IMR-90 (cell line): Measurements from ENCODE around the gene RCCD1. TPM values are rescaled to one million over a fixed set of nuclear protein-coding genes. Genes with fewer than 3 reads are reported as not detected.
A peak's percentile ranks its signal among the peaks of the same experiment; 100 is the strongest.

ENCODE experiments used
- ATAC-seq: fragments of 200-7000 bp; cut with Tn5 transposase; 2 replicates; pipeline ENCODE4 v1.9.1; 2020; ENCODE audit warnings: low read depth, mild to moderate bottlenecking, moderate library complexity
- BruUV-seq: library from RNA; stranded (reverse); fragments of 400-500 nt; replicated peaks from 2 replicates; lab custom pipeline; 2021; lab: Mats Ljungman, UMichigan
- CTCF ChIA-PET: fragments of 300-600 bp; formaldehyde crosslinking; extraction: SDS; loops from one replicate; lab custom pipeline; 2021; ENCODE audit warnings: antibody characterized with exemption; lab: Yijun Ruan, JAX
- POLR2A ChIA-PET: fragments of 300-600 bp; sonication (Branson Sonifier 250); formaldehyde crosslinking; loops from one replicate; lab custom pipeline; 2022; ENCODE audit warnings: antibody characterized with exemption; ENCODE audit not compliant: unreplicated experiment; lab: Charles Lee
- DNase-seq: peaks from one replicate; pipeline ENCODE4 v3.0.0; 2013
- H2AFZ ChIP-seq: replicated peaks from 2 replicates; pipeline ENCODE3; 2013; ENCODE audit warnings: low read length, mild to moderate bottlenecking; ENCODE audit not compliant: poor library complexity
- H2AK5ac ChIP-seq: 2 replicates; pipeline ENCODE4 v1.6.1; 2013; ENCODE audit warnings: low read depth, low read length, inconsistent platforms
- H2AK9ac ChIP-seq: replicated peaks from 2 replicates; pipeline ENCODE3; 2013; ENCODE audit warnings: mild to moderate bottlenecking, low read depth, low read length, moderate library complexity; ENCODE audit not compliant: poor library complexity
- H2BK120ac ChIP-seq: 2 replicates; pipeline ENCODE4 v1.6.1; 2013; ENCODE audit warnings: low read depth, low read length, inconsistent platforms
- H2BK15ac ChIP-seq: 3 replicates; pipeline ENCODE4 v1.6.1; 2013; ENCODE audit warnings: low read depth, low read length, inconsistent platforms
- H2BK20ac ChIP-seq: 2 replicates; pipeline ENCODE4 v1.6.1; 2013; ENCODE audit warnings: low read depth, mild to moderate bottlenecking, inconsistent platforms, low read length, moderate library complexity
- H2BK5ac ChIP-seq: 2 replicates; pipeline ENCODE4 v1.6.1; 2013; ENCODE audit warnings: mild to moderate bottlenecking, low read depth, low read length, inconsistent platforms; ENCODE audit not compliant: poor library complexity, severe bottlenecking
- H3K14ac ChIP-seq: replicated peaks from 2 replicates; pipeline ENCODE4 v1.6.1; 2013; ENCODE audit warnings: low read depth, low read length, inconsistent platforms
- H3K18ac ChIP-seq: 2 replicates; pipeline ENCODE4 v1.6.1; 2013; ENCODE audit warnings: low read depth, low read length, control low read depth
- H3K23ac ChIP-seq: 2 replicates; pipeline ENCODE4 v1.6.1; 2013; ENCODE audit warnings: low read depth, low read length, inconsistent platforms
- H3K27ac ChIP-seq: 2 replicates; pipeline ENCODE4 v1.5.1; 2013; ENCODE audit warnings: mild to moderate bottlenecking, control low read depth, low read length; ENCODE audit not compliant: insufficient read depth
- H3K27me3 ChIP-seq: 2 replicates; pipeline ENCODE4 v1.6.1; 2013; ENCODE audit warnings: low read length; ENCODE audit not compliant: control insufficient read depth, insufficient read depth
- H3K36me3 ChIP-seq: 2 replicates; pipeline ENCODE4 v1.6.1; 2013; ENCODE audit warnings: low read length, mixed read lengths; ENCODE audit not compliant: control insufficient read depth, insufficient read depth
- H3K4ac ChIP-seq: 2 replicates; pipeline ENCODE4 v1.6.1; 2013; ENCODE audit warnings: low read depth, low read length, inconsistent platforms
- H3K4me1 ChIP-seq: 2 replicates; pipeline ENCODE4 v1.6.1; 2013; ENCODE audit warnings: low read length, mixed read lengths; ENCODE audit not compliant: control insufficient read depth, insufficient read depth
- H3K4me2 ChIP-seq: 2 replicates; pipeline ENCODE4 v1.6.1; 2013; ENCODE audit warnings: low read depth, mild to moderate bottlenecking, control low read depth, low read length, moderate library complexity
- H3K4me3 ChIP-seq: 2 replicates; pipeline ENCODE4 v1.5.1; 2013; ENCODE audit warnings: low read depth, mild to moderate bottlenecking, control low read depth, low read length, moderate library complexity; ENCODE audit not compliant: insufficient read depth
- H3K56ac ChIP-seq: 2 replicates; pipeline ENCODE4 v1.6.1; 2013; ENCODE audit warnings: low read length, inconsistent platforms; ENCODE audit not compliant: insufficient read depth; ENCODE audit errors: extremely low read depth
- H3K79me1 ChIP-seq, 2 experiments: 2 replicates each; pipeline ENCODE4 v1.6.1; 2013; ENCODE audit warnings: low read length in 2 of 2, inconsistent platforms in 1 of 2, low read depth in 1 of 2
- H3K9ac ChIP-seq: 2 replicates; pipeline ENCODE4 v1.6.1; 2013; ENCODE audit warnings: low read depth, low read length, control low read depth
- H3K9me1 ChIP-seq: 2 replicates; pipeline ENCODE4 v1.6.1; 2013; ENCODE audit warnings: low read length, inconsistent platforms; ENCODE audit not compliant: insufficient read depth
- H3K9me3 ChIP-seq: 2 replicates; pipeline ENCODE4 v1.6.1; 2013; ENCODE audit warnings: low read length; ENCODE audit not compliant: control insufficient read depth, insufficient read depth
- H4K20me1 ChIP-seq: 2 replicates; pipeline ENCODE4 v1.6.1; 2013; ENCODE audit warnings: low read length, inconsistent platforms; ENCODE audit not compliant: insufficient read depth
- H4K5ac ChIP-seq: 2 replicates; pipeline ENCODE4 v1.6.1; 2013; ENCODE audit warnings: mild to moderate bottlenecking, low read depth, low read length, control low read depth
- H4K8ac ChIP-seq, 2 experiments: 2 replicates each; pipeline ENCODE4 v1.6.1; 2013; ENCODE audit warnings: low read depth in 2 of 2, low read length in 2 of 2, control low read depth in 1 of 2, inconsistent platforms in 1 of 2
- H4K91ac ChIP-seq: 2 replicates; pipeline ENCODE4 v1.6.1; 2013; ENCODE audit warnings: low read depth, low read length, inconsistent platforms; ENCODE audit not compliant: insufficient read depth
- CHD1 ChIP-seq: IDR thresholded peaks from 2 replicates; pipeline ENCODE4 v1.6.1; 2012; ENCODE audit warnings: low read depth, low read length, improper control_type of control experiment
- MXI1 ChIP-seq: IDR thresholded peaks from 2 replicates; pipeline ENCODE4 v1.6.1; 2012; ENCODE audit warnings: low read depth, mild to moderate bottlenecking, low read length, moderate library complexity, borderline replicate concordance
- WGBS, 2 experiments: methylation state at CpG; one replicate each; pipeline versions ENCODE4 v1.1.5 to v1.1.7; 2013; ENCODE audit warnings: missing lambda C conversion rate in 2 of 2; ENCODE audit not compliant: insufficient read length in 1 of 2; ENCODE audit errors: extremely low coverage in 2 of 2; 5-methylcytosine and 5-hydroxymethylcytosine counted together
- dilution Hi-C: fragments of 300-500 bp; cut with HindIII; formaldehyde crosslinking; loops from one replicate; pipeline ENCODE4 v1.14.3; 2018; ENCODE audit warnings: low sequenced_read_pairs; ENCODE audit not compliant: unreplicated experiment
- in situ Hi-C: fragments of 300-500 bp; cut with MboI; formaldehyde crosslinking; loops from 3 replicates; pipeline ENCODE4 v1.14.3; 2019; ENCODE audit warnings: low sequenced_read_pairs, inconsistent platforms, mixed read lengths
- intact Hi-C: fragments of 100-400 bp; cut with micrococcal nuclease; formaldehyde crosslinking; loops from 2 replicates; pipeline ENCODE4 v1.10.0; 2022
- polyA plus RNA-seq, 3 experiments: library from polyadenylated mRNA; depleted of rRNA; stranded (reverse); fragments of >200 nt; gene quantifications; 2 replicates each; pipeline ENCODE4 v1.2.3, GENCODE V29; 2012; ENCODE audit warnings: low replicate concordance in 1 of 3
- total RNA-seq: library from RNA; depleted of rRNA; stranded (reverse); fragments of >200 nt; gene quantifications from 2 replicates; pipeline ENCODE4 v1.2.3, GENCODE V29; 2012

Gene RCCD1
- total and polyA plus RNA-seq, 2 of the 4 experiments (the other 2 are of a cell fraction) = 3.9 to 9.9 TPM

GRCh38 chr15:90953947-90954711 lies 555 bp upstream of the RCCD1 start (continued):
- TF ChIP-seq CHD1 = no peak

GRCh38 chr15:90955624-90956273 lies 1.1 kb downstream of the RCCD1 start:
- dilution Hi-C loops (no loop called here), intact Hi-C loops (loop anchor here (1.0 to 2.0 kb wide), 4 partner anchors 39 to 316 kb away; partner anchors contain the start of gene PRC1), in situ Hi-C loops (loop anchor here (10.0 kb wide), 1 partner anchor 319 kb away; no protein-coding TSS in a partner anchor)
- Histone ChIP-seq H3K4me2 (no peak overlapping the region), H3K9ac (no peak overlapping the region), H3K14ac (no peak overlapping the region), H2AK9ac (peak overlapping the region; percentile 60), H2BK15ac (no peak overlapping the region), H2BK5ac (no peak overlapping the region), H3K56ac (no peak overlapping the region), H4K20me1 (no peaks in the 10 kb centered on the region; the same call in 1 of the 2 replicates), H3K9me1 (no peaks in the 10 kb centered on the region), H3K18ac (no peak overlapping the region), H4K5ac (no peak overlapping the region), H3K27ac (no peak overlapping the region; the same call in 1 of the 2 replicates), H4K8ac (peak overlapping the region; percentile 24 to 68; a peak in 2 of 4 replicates), H4K91ac (peak overlapping the region; percentile 36), H3K36me3 (peaks cover 33% of the 10 kb centered on the region), H3K4ac (no peak overlapping the region; the same call in 1 of the 2 replicates), H3K4me3 (no peak overlapping the region), H3K9me3 (no peaks in the 10 kb centered on the region), H3K27me3 (no peaks in the 10 kb centered on the region), H2BK20ac (no peak overlapping the region), H3K4me1 (peaks cover 6% of the 10 kb centered on the region), H2AK5ac (peak overlapping the region; percentile 33; the same call in 1 of the 2 replicates), H3K79me1 (peaks cover 6 to 27% of the 10 kb centered on the region in 2 experiments; a peak in 3 of 4 replicates), H3K23ac (no peak overlapping the region), H2BK120ac (no peak overlapping the region; the same call in 1 of the 2 replicates), H2AFZ (peak overlapping the region; percentile 90)
- no TSS peak for BruUV-seq
- ChIA-PET POLR2A (no interaction called here), CTCF (interaction anchor here (0.6 to 2.6 kb wide), 11 partner anchors 11 to 605 kb away, joined by 3 to 10 read pairs (median 5); partner anchors contain the start of gene UNC45A)
- no peak for DNase-seq
- 77% methylated on average over 5 of the region's 20 CpGs; no CpG with 5 or more reads in 1 of the 2 experiments for WGBS, 2 experiments
- ATAC-seq = no peak
- no peak for TF ChIP-seq MXI1
